ENCODE results near the gene SNN. TPM values are rescaled to one million over a fixed set of nuclear protein-coding genes. Genes with fewer than 3 reads are reported as not detected.

Gene SNN
- polyA plus RNA-seq, 2 donors: 8.7 to 11.7 TPM

DNA sequence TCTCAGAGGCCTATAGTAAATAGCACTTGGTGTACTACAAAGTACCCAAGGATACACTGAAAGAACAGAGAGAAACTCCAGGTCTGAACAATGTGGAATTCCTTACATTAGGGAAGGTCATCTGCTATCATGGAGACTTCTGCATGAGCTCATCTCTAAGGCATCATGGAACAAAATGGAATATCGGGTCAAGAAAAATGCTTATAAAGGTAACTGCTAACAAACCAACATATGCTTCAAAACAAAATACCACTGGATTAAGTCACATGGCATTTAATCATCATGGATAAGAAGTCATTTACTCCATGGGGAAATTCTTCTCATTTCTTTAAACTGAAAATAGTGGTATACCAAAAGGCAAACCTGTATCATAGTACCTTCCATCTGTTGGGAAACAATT is 40.2 kb downstream of the SNN start:
- Histone ChIP-seq H3K27me3 (ENCODE audit: control insufficient read depth in 1 of 2, insufficient read depth in 2 of 2, low read length in 2 of 2) (no peaks in the 10 kb centered on the region), H3K27ac (ENCODE audit: low read depth in 2 of 2, low read length in 1 of 2) (no peak overlapping the region), H3K4me1 (ENCODE audit: control insufficient read depth in 2 of 2, insufficient read depth in 2 of 2, low read length in 1 of 2) (peaks cover 0 to 2% of the 10 kb centered on the region in 2 donors), H3K36me3 (ENCODE audit: control insufficient read depth in 2 of 2, insufficient read depth in 2 of 2, low read length in 1 of 2) (peaks cover 4 to 7% of the 10 kb centered on the region in 2 donors), H3K9me3 (ENCODE audit: control insufficient read depth in 2 of 2, insufficient read depth in 1 of 2, low read depth in 1 of 2, low read length in 1 of 2) (no peaks in the 10 kb centered on the region), H3K4me3 (ENCODE audit: low read depth in 1 of 2, low read length in 2 of 2) (no peak overlapping the region)
- 92 to 93% methylated on average over 1 of the region's 1 CpG for WGBS, 2 donors

DNA sequence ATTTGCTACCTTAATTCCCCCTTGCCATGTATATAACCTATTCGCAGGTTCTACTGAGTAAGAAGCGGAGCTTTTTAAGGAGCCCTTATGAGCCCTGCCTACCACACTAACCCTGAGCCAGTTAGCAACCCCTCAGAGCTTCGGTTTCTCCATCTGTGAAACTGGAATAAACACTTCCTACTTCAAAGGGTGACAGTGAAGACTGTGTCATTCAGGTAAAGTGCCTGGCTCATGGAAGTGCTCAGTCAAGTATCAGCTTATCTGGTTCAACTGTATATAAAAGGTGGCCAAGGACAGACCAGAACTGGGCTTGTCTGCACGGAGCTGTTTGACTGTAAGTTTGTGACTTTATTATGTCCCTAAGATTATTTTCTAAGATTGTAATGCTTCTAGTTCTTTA is 43.4 kb downstream of the SNN start:
- Histone ChIP-seq H3K4me3 (ENCODE audit: low read depth in 1 of 2, low read length in 2 of 2) (no peak overlapping the region), H3K36me3 (ENCODE audit: control insufficient read depth in 2 of 2, insufficient read depth in 2 of 2, low read length in 1 of 2) (peaks cover 4% of the 10 kb centered on the region in 2 donors), H3K27ac (ENCODE audit: low read depth in 2 of 2, low read length in 1 of 2) (no peak overlapping the region), H3K9me3 (ENCODE audit: control insufficient read depth in 2 of 2, insufficient read depth in 1 of 2, low read depth in 1 of 2, low read length in 1 of 2) (no peaks in the 10 kb centered on the region), H3K4me1 (ENCODE audit: control insufficient read depth in 2 of 2, insufficient read depth in 2 of 2, low read length in 1 of 2) (no peaks in the 10 kb centered on the region), H3K27me3 (ENCODE audit: control insufficient read depth in 1 of 2, insufficient read depth in 2 of 2, low read length in 2 of 2) (no peaks in the 10 kb centered on the region)
- 88 to 96% methylated on average over 4 of the region's 4 CpGs for WGBS, 2 donors

DNA sequence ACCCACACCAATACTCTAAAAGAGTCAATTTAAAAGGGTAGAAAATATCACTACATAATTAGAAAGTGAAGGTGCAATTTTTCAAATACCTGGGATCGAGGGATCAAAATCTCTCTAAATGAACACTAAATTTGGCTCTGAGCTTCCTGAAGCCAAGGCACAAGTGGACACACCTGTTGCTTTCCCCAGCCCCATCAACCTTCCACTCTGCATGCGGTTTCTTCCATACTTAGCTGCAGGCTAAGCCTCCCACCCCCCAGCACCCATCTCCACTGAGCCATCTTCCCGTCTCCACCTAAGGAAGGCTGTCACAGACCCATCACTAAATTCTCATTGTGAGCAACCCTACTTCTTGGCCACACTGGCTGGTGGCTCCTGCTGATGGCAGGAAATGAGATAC is 43.9 kb downstream of the SNN start:
- Histone ChIP-seq H3K4me1 (ENCODE audit: control insufficient read depth in 2 of 2, insufficient read depth in 2 of 2, low read length in 1 of 2) (no peaks in the 10 kb centered on the region), H3K27ac (ENCODE audit: low read depth in 2 of 2, low read length in 1 of 2) (no peak overlapping the region), H3K36me3 (ENCODE audit: control insufficient read depth in 2 of 2, insufficient read depth in 2 of 2, low read length in 1 of 2) (peaks cover 4% of the 10 kb centered on the region in 2 donors), H3K27me3 (ENCODE audit: control insufficient read depth in 1 of 2, insufficient read depth in 2 of 2, low read length in 2 of 2) (no peaks in the 10 kb centered on the region), H3K4me3 (ENCODE audit: low read depth in 1 of 2, low read length in 2 of 2) (no peak overlapping the region), H3K9me3 (ENCODE audit: control insufficient read depth in 2 of 2, insufficient read depth in 1 of 2, low read depth in 1 of 2, low read length in 1 of 2) (no peaks in the 10 kb centered on the region)
- WGBS, 2 donors: 81 to 96% methylated on average over 3 of the region's 3 CpGs

DNA sequence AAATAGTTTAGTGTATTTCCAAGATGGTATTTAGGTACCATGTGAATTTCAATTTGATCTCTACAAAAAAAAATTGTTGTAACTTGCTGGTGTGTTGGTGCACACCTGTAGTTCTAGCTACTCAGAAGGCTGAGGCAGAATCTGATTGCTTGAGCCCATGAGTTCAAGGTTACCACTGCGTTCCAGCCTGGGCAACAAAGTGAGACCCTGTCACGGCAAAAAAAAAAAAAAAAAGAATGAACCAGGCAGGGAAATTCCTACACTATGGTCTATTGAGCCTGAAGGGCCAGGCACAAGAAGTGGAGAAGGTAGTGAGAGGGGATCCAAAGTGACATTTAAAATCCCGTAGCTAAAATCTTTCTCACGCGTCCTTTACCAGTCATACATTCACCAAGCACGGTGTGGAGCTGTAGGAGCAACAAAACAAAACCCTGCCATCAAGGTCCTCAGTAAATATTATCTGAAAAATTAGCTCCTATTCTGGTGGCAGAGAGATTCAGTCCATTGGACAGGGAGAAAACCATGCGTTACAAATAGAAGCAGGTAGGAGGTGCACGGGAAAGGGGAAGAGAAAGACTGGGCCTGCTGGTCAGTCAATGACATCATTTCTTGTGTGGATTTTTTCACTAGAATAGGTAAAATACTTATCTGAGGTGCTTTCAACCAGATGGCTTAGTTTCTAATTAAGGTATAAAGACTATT is 47.1 kb downstream of the SNN start:
- no peak overlapping the region for H3K4me3 ChIP-seq (ENCODE audit: low read depth in 1 of 2, low read length in 2 of 2)
- 65 to 88% methylated on average over 8 of the region's 8 CpGs for WGBS, 2 donors
- H3K36me3 ChIP-seq (ENCODE audit: control insufficient read depth in 2 of 2, insufficient read depth in 2 of 2, low read length in 1 of 2): peaks cover 0 to 5% of the 10 kb centered on the region in 2 donors
- no peak overlapping the region for H3K27ac ChIP-seq (ENCODE audit: low read depth in 2 of 2, low read length in 1 of 2)
- no peaks in the 10 kb centered on the region for H3K27me3 ChIP-seq (ENCODE audit: control insufficient read depth in 1 of 2, insufficient read depth in 2 of 2, low read length in 2 of 2)
- H3K9me3 ChIP-seq (ENCODE audit: control insufficient read depth in 2 of 2, insufficient read depth in 1 of 2, low read depth in 1 of 2, low read length in 1 of 2): no peaks in the 10 kb centered on the region
- H3K4me1 ChIP-seq (ENCODE audit: control insufficient read depth in 2 of 2, insufficient read depth in 2 of 2, low read length in 1 of 2): no peaks in the 10 kb centered on the region

DNA sequence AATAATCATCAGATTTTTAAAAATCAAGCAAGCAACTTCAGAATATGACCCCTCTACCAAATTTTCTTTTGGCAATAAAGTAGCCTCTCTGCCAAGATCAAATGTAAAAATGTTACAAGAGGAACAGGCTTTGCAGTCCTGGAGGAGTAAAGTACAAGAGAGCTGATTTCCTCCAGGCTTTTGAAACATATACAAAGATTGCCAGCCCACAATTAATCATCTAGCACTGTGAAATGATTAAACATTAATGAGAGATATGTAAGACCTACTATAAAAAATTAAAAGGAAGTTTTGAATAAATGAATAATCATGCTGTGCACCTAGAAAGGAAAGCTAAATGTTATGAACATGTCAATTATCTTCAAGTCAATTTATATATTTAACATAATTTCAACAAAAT is 48.1 kb downstream of the SNN start:
- H3K4me3 ChIP-seq (ENCODE audit: low read depth in 1 of 2, low read length in 2 of 2): no peak overlapping the region
- H3K4me1 ChIP-seq (ENCODE audit: control insufficient read depth in 2 of 2, insufficient read depth in 2 of 2, low read length in 1 of 2): no peaks in the 10 kb centered on the region
- H3K27ac ChIP-seq (ENCODE audit: low read depth in 2 of 2, low read length in 1 of 2): no peak overlapping the region
- H3K36me3 ChIP-seq (ENCODE audit: control insufficient read depth in 2 of 2, insufficient read depth in 2 of 2, low read length in 1 of 2): peaks cover 0 to 12% of the 10 kb centered on the region in 2 donors
- no peaks in the 10 kb centered on the region for H3K9me3 ChIP-seq (ENCODE audit: control insufficient read depth in 2 of 2, insufficient read depth in 1 of 2, low read depth in 1 of 2, low read length in 1 of 2)
- no peaks in the 10 kb centered on the region for H3K27me3 ChIP-seq (ENCODE audit: control insufficient read depth in 1 of 2, insufficient read depth in 2 of 2, low read length in 2 of 2)

DNA sequence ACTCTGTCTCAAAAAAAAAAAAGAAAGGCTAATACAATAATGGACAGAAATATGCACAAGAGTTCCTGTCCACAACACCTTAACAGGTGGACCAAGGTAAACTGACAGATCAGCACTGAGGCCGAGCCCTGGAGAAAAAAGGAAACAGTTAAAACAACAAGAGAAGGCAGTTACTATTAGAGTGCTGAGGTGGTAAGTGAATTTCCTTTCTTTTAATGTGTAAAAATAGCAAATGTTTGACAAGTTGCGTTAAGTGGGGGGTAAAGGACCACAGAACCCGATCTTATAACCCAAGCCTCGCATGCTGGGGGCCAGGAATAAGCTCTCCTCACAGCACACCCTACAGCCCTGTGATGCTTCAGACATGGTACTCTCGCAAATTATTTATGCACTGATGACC is 49.6 kb downstream of the SNN start:
- H3K27me3 ChIP-seq (ENCODE audit: control insufficient read depth in 1 of 2, insufficient read depth in 2 of 2, low read length in 2 of 2): no peaks in the 10 kb centered on the region
- WGBS, 2 donors: 68 to 81% methylated on average over 5 of the region's 5 CpGs
- no peak overlapping the region for H3K4me3 ChIP-seq (ENCODE audit: low read depth in 1 of 2, low read length in 2 of 2)
- peaks cover 0 to 14% of the 10 kb centered on the region in 2 donors for H3K36me3 ChIP-seq (ENCODE audit: control insufficient read depth in 2 of 2, insufficient read depth in 2 of 2, low read length in 1 of 2)
- no peaks in the 10 kb centered on the region for H3K4me1 ChIP-seq (ENCODE audit: control insufficient read depth in 2 of 2, insufficient read depth in 2 of 2, low read length in 1 of 2)
- H3K9me3 ChIP-seq (ENCODE audit: control insufficient read depth in 2 of 2, insufficient read depth in 1 of 2, low read depth in 1 of 2, low read length in 1 of 2): no peaks in the 10 kb centered on the region
- H3K27ac ChIP-seq (ENCODE audit: low read depth in 2 of 2, low read length in 1 of 2): no peak overlapping the region

DNA sequence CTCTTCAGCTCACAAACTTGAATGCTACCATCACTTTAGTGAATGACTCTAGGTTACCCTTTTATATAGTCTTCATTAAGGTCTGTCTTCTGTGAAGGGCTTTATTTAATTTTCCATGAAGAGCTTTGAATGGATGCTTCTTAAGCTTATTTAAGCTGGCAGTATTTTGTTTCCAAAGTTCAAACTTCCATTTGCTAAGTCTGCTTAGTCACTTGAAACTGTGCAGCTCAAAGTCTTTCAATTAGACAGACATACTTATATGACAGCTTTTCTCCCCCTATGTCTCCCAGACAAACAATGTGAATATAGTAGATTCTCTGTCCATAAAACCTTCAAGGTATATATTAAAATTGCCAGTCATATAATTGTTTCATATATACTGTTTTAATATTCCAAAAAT is 50.9 kb downstream of the SNN start:
- Histone ChIP-seq H3K27ac (ENCODE audit: low read depth in 2 of 2, low read length in 1 of 2) (no peak overlapping the region), H3K4me3 (ENCODE audit: low read depth in 1 of 2, low read length in 2 of 2) (no peak overlapping the region), H3K27me3 (ENCODE audit: control insufficient read depth in 1 of 2, insufficient read depth in 2 of 2, low read length in 2 of 2) (no peaks in the 10 kb centered on the region), H3K4me1 (ENCODE audit: control insufficient read depth in 2 of 2, insufficient read depth in 2 of 2, low read length in 1 of 2) (no peaks in the 10 kb centered on the region), H3K36me3 (ENCODE audit: control insufficient read depth in 2 of 2, insufficient read depth in 2 of 2, low read length in 1 of 2) (peaks cover 0 to 14% of the 10 kb centered on the region in 2 donors), H3K9me3 (ENCODE audit: control insufficient read depth in 2 of 2, insufficient read depth in 1 of 2, low read depth in 1 of 2, low read length in 1 of 2) (no peaks in the 10 kb centered on the region)

DNA sequence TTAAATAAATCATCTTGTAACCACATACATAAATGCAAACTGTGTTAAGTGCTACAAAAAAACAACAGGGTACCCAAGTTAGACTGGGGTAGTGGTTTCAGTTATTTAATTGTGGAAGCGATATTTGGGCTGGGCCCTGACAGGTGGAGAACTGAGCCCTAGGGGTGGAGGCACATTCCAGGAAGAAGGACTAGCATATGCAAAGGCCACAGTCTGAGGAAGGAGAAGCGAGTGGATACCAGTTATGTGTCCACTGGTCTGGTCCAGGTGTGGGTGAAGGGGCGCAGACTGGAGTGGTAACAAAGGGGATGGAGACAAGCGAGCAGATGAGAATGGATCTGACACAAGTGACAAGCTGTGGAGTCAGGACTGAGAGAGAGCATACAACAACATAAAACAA is 51.5 kb downstream of the SNN start:
- Histone ChIP-seq H3K36me3 (ENCODE audit: control insufficient read depth in 2 of 2, insufficient read depth in 2 of 2, low read length in 1 of 2) (peaks cover 0 to 14% of the 10 kb centered on the region in 2 donors), H3K4me3 (ENCODE audit: low read depth in 1 of 2, low read length in 2 of 2) (no peak overlapping the region)
- 96 to 98% methylated on average over 4 of the region's 4 CpGs for WGBS, 2 donors

DNA sequence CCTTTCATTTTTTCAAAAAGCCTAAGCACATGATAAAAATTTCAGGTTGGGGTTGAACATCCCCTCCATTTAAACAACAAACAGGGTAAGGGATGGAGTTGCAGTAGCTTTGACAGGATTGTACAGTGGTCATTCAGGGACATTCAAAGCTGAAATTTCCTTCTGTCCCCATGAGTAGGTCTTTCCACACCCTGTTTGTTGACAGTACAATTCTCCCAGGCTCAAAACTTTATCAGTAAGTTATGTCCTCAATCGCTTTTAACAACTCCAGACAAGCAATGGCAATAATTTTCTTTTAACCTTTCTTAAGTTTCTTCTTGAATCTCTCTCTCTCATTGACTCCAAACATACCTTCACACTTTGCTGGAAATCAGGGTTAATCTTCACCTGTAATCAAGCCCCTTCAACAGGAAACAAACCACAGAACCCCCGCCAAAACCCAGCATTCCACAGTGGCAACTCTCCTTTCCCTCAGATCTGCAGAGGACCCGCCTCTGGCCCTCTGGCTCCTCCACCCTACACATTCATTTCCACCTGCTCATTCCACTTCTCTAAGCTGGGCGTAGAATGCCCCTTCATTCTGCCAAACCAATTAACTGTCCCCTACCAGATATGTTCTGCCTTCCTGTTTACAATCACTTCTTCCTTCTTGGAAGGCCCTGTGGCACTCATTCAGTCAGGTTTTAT is 53.7 kb downstream of the SNN start:
- Histone ChIP-seq H3K36me3 (ENCODE audit: control insufficient read depth in 2 of 2, insufficient read depth in 2 of 2, low read length in 1 of 2) (peaks cover 0 to 16% of the 10 kb centered on the region in 2 donors), H3K27me3 (ENCODE audit: control insufficient read depth in 1 of 2, insufficient read depth in 2 of 2, low read length in 2 of 2) (no peaks in the 10 kb centered on the region), H3K4me1 (ENCODE audit: control insufficient read depth in 2 of 2, insufficient read depth in 2 of 2, low read length in 1 of 2) (no peaks in the 10 kb centered on the region), H3K27ac (ENCODE audit: low read depth in 2 of 2, low read length in 1 of 2) (no peak overlapping the region), H3K4me3 (ENCODE audit: low read depth in 1 of 2, low read length in 2 of 2) (no peak overlapping the region), H3K9me3 (ENCODE audit: control insufficient read depth in 2 of 2, insufficient read depth in 1 of 2, low read depth in 1 of 2, low read length in 1 of 2) (no peaks in the 10 kb centered on the region)
- WGBS, 2 donors: 65 to 87% methylated on average over 4 of the region's 4 CpGs

More for the DNA sequence above, 51.5 kb downstream of the SNN start:
- H3K27me3 ChIP-seq (ENCODE audit: control insufficient read depth in 1 of 2, insufficient read depth in 2 of 2, low read length in 2 of 2): no peaks in the 10 kb centered on the region
- no peaks in the 10 kb centered on the region for H3K4me1 ChIP-seq (ENCODE audit: control insufficient read depth in 2 of 2, insufficient read depth in 2 of 2, low read length in 1 of 2)
- H3K9me3 ChIP-seq (ENCODE audit: control insufficient read depth in 2 of 2, insufficient read depth in 1 of 2, low read depth in 1 of 2, low read length in 1 of 2): no peaks in the 10 kb centered on the region
- no peak overlapping the region for H3K27ac ChIP-seq (ENCODE audit: low read depth in 2 of 2, low read length in 1 of 2)

DNA sequence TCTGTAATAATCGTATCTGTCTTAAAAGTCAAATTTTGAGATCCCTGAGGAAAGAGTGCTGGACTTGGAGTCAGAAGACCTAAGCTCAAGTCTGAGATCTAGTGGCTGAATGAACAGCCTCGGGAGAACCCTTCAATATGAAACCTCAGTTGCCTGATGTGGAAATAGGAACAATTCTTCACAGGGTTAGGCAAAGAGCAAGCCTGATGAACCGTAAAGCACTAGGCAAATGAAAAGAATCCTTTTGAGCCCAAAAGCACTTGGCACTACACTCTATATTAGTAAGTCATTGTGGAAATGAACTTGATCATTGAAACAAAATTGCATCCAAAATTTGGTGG is 54.2 kb downstream of the SNN start:
- WGBS, 2 donors: 75 to 85% methylated on average over 3 of the region's 3 CpGs
- Histone ChIP-seq H3K27me3 (ENCODE audit: control insufficient read depth in 1 of 2, insufficient read depth in 2 of 2, low read length in 2 of 2) (no peaks in the 10 kb centered on the region), H3K27ac (ENCODE audit: low read depth in 2 of 2, low read length in 1 of 2) (no peak overlapping the region), H3K9me3 (ENCODE audit: control insufficient read depth in 2 of 2, insufficient read depth in 1 of 2, low read depth in 1 of 2, low read length in 1 of 2) (no peaks in the 10 kb centered on the region), H3K4me1 (ENCODE audit: control insufficient read depth in 2 of 2, insufficient read depth in 2 of 2, low read length in 1 of 2) (no peaks in the 10 kb centered on the region), H3K4me3 (ENCODE audit: low read depth in 1 of 2, low read length in 2 of 2) (no peak overlapping the region), H3K36me3 (ENCODE audit: control insufficient read depth in 2 of 2, insufficient read depth in 2 of 2, low read length in 1 of 2) (peaks cover 0 to 16% of the 10 kb centered on the region in 2 donors)

Data from esophagus (tissue), 2 donors.